DMS53 (cell line): ENCODE data around the gene STRBP.
A peak's percentile ranks its signal among the peaks of the same experiment; 100 is the strongest.
"Not testable (repeated sequence)": the region's sequence is repeated elsewhere in the genome, so short reads cannot be mapped to it uniquely, and the experiment has no call there.

Experiments
- DNase-seq: peaks from one replicate; lab custom pipeline; 2025; lab: John Stamatoyannopoulos, UW

STRBP gene

GRCh38 chr9:123282362-123283047 is 14.1 kb upstream of the STRBP start:
- peak; percentile 35 for DNase-seq

DNA sequence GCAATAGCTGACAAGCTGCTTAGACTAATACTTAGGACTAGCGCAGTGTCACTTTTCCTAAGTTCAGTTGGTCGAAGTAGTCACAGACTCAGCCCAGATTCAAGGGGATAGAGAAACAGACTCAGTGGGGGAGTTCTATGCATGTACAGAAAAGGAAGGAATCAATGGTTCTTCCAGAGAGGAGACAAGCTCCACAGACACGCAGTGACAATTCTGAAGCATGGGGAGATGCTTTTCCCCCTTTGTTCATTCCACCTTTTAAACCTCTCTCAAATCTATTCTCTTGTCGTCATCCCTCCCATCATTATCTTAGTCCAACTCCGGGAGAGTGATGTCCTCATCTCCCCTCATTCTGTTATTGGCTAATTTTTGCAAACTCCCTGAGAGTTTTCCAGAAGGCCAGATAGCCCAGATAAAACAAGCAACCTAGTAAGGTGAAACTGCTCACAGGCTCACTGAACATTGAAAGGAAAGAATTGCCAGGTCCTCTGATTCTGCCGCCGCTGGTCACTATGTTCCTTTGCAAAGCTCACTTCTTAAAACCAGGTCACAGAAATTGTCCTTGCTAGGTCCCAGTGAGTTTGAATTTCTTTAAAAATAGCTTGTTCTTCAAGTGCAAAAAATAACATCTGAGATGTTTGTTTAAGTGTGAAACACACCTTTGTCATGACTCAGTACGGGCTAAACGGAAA is 13.4 kb upstream of the STRBP start:
- DNase-seq: no peak

- DNase-seq: not testable (repeated sequence)
Measured at GRCh38 chr9:123278879-123279493, 10.6 kb upstream of the STRBP start.

GRCh38 chr9:123278361-123278760 is 10.0 kb upstream of the STRBP start:
- no peak for DNase-seq

DNA sequence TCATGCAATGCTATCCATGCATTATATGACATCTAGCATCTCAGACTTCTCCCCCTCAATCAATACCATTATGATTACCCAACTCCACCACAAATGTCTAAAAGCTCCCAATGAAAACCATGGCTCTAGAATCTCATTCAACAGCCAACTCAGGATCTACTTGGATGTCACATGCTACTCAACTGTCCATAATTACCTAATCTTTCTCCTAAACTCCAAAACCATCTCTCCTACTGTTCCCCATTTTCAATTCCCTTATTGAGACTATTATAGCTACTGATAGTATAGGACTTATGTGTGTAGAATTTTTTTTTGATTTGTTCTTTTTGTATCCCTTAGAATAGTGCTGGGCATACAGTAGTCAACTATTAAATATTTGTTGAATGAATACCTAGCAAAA is 8.2 kb upstream of the STRBP start:
- no peak for DNase-seq

DNA sequence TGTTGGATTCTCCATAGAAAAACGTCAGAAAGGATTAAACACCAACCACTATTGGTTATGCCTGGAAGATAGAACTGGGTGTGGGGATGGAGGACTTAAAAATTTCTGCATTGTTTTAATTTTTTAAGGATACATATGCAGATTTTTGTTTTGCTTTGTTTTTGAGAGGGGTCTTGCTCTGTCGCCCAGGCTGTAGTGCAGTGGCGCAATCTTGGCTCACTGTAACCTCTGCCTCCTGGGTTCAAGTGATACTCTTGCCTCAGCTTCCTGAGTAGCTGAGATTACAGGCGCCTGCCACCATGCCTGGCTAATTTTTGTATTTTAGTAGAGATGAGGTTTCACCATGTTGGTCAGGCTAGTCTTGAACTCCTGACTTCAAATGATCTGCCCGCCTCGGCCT is 2.7 kb upstream of the STRBP start:
- not testable (repeated sequence) for DNase-seq

DNA sequence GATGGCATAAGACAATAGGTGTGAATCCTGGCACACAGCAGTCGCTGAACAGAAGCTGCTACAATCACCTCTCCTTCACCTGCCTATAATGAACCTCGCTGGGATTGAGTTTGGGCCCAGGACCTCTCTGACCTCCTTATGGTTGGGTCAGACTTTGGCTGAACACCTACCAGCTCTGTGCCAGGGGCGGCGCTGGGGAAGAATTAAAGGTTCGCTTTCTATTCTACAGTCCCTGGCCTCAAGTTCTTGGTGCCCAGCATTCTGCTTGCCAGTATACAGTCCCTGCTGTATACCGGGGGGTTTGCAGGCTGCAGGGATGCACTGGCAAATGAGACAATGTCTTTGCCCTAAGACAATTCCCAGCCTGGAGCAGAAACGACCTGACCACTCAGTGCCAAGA is 895 bp upstream of the STRBP start:
- DNase-seq: peak; percentile 66

GRCh38 chr9:123268199-123268464 is 254 bp downstream of the STRBP start:
- DNase-seq: peak; percentile 87

DNA sequence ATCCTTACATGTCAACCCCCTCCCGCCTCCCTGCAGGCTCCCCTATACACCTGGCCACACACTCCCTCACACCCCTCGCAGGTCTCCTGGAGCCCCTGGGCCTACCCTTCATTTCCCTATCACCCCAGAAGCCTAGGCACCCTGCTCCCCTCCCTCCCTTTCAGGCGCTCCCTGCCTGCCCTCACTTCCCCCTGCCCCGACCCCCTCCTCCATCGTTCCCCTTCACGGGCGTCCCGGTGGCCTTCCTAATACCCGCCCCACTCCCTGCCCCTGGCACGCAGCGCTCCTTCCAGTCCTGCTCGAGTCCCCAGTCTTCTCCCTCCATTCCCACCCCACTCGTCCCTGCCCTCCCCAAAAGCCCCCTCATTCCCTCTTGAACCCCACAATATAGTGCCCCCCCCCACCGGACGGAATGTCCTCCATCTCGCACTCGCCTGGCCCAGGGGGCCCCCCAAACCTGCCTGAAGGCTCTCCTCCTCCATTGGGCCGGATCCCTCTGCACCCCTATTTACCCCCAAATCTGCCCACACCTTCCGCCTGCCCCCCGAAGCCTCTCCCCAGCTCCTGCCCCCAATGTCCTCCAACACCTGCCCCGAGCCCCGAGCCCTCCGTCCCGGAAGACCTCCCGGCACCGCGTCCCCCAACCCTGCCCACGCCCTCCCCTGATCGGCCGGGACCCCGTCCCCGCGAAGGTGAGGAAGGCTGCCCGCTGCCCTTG is 746 bp downstream of the STRBP start:
- peak; percentile 39 for DNase-seq

DNA sequence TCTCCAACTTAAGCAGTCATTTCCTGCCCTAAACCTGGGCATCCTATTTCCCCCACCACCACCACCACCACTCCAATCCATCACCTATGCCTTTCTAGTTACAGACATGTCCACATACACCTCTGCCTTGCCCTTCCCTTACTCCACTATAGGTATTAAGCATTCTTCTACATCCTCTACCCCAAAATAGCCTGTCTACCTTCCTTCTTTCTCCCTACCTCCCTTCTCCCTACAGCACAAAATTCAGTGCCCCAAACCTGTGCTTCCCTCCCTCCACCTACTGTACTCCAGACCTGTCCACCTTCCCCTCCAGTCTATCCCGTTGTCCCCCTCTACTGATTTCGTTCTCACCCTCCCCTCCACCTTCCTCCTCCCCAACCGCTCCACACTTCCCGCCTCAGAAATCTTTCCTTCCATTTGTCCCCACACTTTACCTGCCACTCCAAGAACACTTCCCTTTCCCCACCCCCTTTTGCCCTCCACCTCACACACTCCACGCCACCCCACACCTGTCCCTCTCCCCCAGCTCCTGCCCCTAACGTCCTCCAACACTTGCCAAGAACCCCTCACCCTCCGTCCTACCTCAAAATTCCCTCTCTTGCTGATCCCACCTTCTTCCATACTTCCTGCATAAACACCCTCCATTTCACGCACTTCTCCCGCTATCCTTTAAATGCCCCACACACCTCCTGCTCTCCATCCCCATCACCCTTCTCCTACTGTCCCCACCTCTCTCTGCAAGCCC is 1.6 kb downstream of the STRBP start:
- peak; percentile 36 for DNase-seq

- peak; percentile 32 for DNase-seq
Measured at GRCh38 chr9:123265833-123266232, 2.6 kb downstream of the STRBP start.

- DNase-seq: no peak
Measured at GRCh38 chr9:123263227-123263626, 5.2 kb downstream of the STRBP start.

DNA sequence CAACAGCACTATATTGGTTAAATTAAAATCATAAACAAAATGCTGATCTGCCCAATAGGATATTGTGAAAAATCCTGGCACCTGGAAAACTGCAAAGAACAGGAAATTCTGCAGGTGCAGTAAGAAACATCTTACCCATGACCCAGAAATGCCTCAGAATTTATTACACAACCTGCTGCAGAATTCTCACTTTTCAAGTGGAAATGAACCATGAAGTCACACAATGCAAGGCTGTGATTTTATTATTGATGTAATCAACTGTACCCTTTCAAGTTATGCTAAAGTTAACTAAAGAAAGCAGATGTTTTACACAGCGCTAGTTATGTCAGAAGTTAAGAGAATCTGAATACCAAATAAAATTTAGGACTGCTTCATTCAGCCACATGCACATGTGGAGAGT is 6.0 kb downstream of the STRBP start:
- peak; percentile 28 for DNase-seq

GRCh38 chr9:123261006-123261677 is 7.2 kb downstream of the STRBP start:
- DNase-seq: no peak

DNA sequence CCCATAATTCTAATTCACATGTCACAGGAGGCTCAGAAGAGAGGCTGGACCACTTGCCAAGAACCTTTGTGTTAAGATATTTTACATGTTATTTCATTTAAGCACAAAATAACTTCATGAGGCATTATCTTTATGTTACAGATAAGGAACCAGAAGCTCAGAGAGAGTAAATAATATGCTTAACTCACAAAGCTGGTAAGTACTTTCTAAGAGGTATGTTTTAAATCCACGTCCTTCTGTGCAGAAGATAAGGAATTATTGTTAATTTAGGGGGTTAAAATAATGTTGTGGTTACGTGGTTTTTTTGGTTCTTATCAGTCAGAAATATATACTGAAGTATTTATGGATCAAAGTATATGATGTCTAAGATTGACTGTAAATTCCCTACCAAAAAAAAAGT is 8.0 kb downstream of the STRBP start:
- DNase-seq: no peak

DNA sequence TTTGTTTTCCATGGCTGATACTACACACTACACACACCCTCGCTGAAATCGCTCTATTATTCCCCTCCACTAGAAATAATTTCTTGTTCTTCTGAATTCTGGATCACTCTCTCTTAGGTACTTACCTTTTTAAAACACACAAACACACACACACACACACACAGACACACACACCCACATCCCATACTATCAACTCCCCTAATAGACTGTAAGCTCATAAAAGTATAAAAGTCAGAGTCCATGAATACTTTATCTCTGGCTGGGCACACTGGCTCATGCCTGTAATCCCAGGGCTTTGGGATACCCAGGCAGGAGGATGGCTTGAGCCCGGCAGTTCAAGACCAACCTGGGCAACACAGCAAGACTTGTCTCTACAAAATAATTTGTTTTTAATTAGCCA is 11.1 kb downstream of the STRBP start:
- DNase-seq: no peak

- DNase-seq: no peak
Measured at GRCh38 chr9:123255718-123256117, 12.7 kb downstream of the STRBP start.

DNA sequence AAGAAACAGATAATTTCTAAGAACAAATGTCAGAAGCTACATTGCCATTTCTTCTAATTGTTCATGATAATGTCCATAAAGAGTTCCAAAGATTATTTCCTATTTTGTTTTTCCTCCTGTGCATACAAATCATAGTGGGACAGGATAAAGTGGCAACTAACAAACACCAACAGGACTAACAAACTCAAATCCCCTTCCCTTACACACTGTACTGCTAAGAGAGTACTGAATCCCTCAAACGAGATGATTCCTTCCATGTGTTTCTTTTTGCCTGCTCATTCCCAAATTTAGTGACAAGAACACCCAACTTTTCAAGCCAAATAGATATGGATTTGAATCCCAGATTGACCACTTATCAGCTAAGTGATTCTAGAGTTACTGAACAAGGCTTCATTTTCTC is 15.2 kb downstream of the STRBP start:
- no peak for DNase-seq

DNA sequence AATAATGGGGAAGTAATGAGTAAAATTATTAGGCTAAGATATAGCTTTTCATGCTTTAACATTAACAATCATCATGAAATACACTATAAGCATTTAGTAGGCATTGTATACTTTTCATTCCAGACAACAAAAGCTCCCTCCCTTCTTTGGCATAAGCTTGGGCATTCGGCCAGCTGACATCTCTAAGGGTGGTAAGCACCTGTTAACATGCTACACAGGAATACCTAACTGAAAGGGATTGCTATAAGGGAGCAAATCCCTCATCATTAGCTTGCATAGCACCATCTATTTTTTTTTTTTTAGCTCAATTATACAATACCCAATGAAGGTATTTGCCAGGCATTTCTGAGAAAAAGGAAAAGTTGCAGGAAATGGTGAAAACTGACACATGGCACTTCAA is 16.6 kb downstream of the STRBP start:
- peak; percentile 15 for DNase-seq

- DNase-seq: no peak
Measured at GRCh38 chr9:123251324-123251723, 17.1 kb downstream of the STRBP start.

- no peak for DNase-seq
Measured at GRCh38 chr9:123250504-123250903, 17.9 kb downstream of the STRBP start.

- DNase-seq: not testable (repeated sequence)
Measured at GRCh38 chr9:123249162-123249561, 19.2 kb downstream of the STRBP start.
